ENCODE results near the gene FIZ1.

Gene FIZ1

DNA sequence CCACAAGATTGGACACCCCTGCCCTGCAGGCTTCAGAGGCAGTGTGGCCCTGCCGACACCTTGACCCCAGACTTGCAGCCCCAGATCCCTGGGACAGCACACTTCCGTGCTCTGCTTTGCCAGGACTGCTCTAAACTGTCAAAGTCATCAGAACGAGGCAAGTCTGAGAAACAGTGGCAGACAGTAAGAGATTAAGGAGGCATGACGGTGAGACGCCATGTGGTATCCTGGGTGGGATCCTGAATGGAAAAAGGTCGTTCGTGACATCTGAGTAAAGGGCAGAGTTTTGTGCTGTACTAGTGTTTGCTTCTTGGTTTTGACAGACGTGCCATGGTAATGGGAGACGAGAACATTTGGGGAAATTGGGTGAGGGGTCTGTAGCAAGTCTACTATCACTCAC, 32.5 kb downstream of the FIZ1 start:
- DNase-seq: no peak

DNA sequence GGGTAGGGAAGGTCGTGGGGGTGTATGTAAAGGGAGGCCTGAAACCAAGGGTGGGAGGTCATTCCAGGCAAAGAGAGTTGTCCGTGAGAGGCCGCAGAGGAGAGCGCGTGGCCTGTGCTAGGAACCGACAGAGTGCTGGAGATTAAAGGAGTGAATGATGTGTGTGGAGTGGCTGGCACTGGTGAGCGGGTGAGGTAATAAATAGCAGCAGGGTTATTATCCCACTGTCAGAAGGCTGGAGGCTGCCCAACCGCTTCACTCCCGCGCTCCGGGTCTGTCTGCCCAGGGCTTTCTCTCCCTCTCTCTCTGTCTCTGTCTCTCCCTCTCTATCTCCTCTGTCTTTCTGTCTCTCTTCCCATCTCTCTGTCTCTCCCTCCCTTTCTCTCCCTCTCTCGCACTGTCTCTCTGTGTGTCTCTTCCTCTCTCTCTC, 36.0 kb downstream of the FIZ1 start:
- DNase-seq: peak; percentile 87

DNA sequence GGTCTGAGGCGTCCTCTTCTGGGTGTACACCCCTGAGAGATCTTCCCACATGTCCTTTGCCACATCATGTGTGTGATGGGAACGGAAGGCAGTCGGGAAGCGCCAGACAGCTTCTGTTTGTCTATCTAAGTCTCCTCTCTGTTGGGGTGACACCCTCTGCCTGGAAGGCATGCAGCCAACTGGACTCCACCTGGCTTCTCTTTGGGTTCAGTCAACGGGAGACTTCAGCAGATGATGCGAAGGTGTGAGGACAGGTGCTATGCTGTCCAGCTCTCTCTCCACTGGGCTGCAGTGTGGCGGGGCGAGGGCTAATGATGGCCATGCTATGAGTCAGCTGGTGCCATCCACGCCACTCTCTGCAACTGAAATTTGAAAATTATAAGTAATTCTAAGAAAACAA, 39.6 kb downstream of the FIZ1 start:
- no peak for DNase-seq

DNA sequence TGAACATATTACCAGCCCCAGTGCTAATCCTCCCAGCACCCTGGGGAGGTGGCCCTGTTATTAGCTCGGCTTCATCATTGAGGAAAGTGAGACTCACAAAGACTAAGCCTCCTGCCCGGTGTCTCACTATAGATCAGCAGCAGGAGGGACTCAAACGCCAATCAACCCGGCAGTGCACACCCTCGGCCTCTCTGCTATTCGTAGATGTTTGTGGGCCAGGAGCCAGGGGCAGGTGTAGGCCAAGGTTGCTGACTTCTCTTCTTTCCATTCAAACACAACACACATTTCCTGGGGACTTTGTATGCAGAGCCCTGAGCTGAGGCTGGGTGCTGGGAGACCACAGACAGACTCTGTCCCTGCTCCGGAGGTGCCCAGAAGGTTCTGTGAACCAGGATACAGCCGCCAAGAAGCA, 44.6 kb downstream of the FIZ1 start:
- no peak for DNase-seq

DNA sequence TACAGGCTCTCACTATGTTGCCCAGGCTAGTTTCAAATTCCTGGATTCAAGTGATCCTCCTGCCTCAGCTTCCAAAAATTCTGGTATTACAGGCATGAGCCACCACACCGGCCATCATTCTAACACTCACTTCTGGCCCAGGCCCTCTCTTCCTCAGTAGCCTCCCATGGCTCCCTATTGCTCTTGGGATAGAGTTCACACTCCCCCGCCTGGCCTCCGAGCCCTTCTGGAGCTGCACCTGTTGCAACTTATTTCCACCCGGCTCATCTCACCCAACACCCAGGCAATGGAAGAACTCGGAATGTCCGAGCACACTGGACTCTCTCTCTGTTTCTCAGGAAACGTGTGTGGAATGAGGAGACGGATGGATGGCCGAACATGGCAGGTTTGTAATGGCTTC, 45.0 kb downstream of the FIZ1 start:
- no peak for DNase-seq

DNA sequence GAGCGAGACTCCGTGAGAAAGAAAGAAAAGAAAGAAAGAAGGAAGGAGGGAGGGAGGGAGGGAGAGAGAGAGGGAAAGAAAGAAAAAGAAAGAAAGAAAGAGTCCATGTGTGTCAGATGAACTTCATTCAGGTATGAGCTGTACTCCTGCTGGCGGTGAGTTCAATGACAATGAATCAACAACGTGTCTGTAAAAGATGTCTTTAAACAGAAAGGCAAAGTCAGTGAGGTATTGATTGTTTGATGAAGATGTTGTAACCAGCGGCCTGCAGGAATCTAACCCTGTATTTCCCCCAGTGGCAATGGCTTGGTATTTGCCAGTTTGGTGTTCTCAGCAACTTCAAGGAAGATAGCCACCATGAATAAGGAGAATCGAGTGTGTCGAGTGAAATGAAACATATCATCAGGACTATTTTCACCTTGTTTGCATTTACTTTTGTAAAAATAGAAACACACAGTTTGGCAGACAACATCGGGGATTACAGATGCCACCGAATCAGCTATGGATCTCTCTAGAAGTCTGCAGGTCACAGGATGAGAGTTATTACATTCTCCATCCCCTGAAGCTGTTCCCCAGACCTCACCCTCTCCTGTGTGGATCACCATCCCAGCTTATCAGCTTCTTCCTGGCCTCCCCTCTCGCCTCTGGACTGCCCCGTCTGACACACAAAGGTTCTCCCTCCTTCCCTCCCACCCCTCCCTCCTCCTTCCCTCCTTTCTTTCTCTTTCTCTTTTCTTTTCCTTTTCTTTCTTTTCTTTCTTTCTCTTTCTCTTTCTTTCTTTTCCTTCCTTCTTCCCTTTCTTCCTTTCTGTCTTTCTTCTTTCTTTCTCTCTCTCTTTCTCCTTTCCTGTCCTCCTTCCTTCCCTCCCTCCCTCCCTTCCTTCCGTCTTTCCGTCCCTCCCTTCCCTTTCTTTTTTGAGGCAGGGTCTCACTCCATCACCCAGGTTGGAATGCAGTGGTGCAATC, 45.8 kb downstream of the FIZ1 start:
- DNase-seq: no peak

DNA sequence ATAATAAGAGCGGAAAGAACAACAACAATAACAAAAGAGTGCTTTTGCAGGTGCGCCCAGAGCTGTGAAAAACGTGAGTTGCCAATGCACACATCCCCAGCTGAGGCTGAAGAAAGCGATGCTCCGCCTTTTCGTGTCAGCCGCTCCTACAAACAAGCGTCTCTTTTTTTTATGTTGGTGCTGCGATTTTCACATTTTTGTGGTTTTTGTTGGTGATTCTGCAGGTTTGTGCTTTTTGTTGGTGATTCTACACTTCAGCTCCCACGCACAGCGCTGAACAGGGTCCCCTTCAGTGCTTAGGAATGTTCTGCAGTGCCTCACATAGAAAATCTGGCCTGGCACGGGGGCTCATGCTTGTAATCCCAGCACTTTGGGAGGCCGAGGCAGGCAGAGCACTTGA, 46.7 kb downstream of the FIZ1 start:
- DNase-seq: no peak

DNA sequence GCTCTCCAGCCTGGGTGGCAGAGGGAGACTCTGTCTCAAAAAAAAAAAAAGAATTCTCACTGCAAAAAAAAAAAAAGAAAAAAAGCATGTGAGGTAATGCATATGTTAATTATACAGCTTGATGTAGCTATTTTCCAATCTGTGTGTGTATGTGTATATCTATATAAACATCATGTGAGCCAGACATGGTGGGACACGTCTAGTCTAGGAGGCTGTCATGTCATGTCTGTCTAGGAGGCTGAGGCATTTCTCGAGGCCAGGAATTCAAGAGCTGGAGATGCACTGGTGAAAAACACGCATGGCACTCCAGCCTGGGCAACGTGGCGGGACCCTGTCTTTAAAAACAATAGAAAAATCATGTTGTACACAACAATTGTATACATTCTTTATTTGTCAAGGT, 47.1 kb downstream of the FIZ1 start:
- no peak for DNase-seq

DNA sequence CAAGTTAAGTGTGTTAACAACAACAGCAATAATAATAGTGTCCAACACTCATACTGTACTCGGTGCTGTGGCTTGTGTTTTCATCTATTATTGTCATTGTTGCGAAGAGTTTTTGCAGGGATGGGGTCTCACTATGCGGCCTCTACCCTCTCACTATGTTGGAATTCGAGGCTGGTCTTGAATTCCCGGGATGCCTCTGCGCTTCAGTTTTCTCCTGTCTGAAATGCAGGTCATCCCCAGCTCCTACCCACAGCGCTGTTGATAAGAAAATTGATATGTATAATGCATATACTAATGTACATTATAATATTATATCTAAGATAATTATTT, 49.0 kb downstream of the FIZ1 start:
- DNase-seq: no peak

DNA sequence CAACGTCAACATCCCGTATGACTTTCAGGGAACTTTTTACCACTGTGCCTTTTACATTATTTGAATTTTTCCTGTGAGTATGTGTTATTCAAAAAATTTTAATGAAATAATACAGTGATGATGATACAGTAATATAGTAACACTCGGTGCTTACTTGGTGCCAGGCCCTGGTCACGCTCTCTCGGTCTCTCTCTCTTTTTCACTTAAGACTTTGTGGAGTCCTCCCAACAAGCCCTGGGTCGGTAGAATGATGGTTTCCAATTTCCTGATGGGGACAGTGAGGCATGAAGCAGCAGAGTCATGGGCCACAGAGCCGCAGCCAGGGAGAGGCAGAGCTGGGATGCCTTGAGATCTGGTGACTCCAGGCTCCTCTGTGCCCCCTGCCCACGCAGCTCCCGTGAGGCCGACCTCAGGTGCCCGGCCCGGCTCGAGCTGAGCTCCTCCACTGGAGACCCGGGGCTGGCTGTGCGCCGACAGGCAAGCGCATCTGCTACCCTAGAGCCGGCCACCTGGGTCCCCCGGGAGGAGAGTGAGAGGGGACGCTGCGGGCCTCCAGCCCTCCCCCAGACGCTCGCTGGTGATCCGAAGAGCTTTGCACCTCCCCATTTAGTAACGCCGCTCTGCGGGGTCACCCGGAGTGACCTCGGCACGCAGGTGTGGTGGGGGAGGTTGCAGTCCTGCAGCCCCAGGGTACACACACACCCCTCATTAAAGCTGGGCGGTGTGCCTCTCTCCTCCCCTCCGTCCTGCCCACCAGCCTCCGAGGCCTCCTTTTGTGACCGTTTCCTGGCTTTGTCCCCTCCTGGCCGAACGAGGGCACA, 49.6 kb downstream of the FIZ1 start:
- peak; percentile 72 for DNase-seq

DNA sequence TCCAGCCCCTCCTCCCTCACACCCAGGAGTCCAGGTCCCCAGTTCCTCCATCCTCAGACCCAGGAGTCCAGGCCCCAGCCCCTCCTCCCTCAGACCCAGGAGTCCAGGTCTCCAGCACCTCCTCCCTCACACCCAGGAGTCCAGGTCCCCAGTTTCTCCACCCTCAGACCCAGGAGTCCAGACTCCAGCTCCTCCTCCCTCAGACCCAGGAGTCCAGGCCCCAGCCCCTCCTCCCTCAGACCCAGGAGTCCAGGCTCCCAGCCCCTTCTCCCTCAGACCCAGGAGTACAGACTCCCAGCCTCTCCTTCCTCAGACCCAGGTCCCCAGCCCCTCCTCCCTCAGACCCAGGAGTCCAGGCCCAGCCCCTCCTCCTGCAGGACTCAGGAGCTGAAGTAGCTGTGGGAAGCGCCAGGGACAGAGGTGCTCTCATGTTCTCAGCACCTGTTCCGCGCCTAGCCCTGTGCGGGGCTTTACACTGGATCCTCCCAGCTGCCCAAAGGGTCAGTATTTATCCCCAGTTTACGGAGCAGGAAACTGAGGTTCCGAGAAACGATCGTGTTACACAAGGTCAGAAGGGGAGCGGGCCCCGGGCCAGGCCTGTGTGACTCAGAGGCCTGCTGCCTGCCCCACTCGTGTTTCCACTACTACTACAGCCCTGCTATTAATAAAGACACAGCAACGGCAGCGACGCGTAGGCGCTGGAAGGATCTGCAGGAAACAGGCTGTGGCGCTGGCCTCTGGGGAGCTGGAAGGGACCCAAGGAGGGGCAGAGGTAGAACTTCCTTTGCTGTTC, 52.3 kb downstream of the FIZ1 start:
- DNase-seq: no peak

DNA sequence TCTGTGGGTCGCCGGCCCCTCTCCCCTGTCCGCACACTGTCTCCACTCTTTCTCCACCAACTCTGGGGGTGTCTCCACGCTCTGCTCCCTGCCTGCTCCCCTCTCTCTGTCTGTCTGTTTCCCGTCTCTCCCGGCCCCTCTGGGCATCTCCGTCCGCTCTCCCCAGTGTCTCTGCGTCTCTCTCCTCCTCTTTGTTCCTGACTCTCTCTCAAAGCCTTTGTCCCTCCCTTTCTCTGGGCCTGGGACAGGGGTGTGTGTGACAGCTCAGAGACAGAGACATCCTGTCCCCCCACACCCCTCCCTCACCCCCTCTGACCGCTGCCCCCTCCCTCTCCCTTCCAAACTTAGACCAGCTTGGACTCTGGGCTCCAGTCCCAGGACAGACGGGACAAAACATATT, 53.3 kb downstream of the FIZ1 start:
- DNase-seq: no peak

DNA sequence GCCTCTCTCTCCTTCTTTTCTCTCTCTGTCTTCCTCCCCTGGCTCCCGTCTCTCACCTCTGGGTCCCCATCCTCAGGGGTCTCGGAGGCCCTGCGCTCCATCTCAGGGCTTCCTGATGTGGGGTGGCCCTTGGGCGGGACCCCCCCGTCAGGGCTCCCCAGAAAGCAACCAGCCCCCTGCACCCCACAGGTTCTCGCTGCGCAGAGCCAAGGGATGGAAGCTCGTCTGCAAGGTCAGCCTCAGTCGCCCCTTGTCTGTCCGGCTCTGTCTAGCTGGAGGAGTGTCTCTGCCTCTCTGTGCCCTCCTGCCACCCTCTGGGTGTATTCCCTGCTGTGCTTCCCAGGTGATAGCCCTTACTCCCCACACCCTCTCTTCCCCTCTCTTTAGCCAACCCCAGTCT, 53.9 kb downstream of the FIZ1 start, which contains the start of gene SBK3:
SBK3 (minus strand) TSS at position 101 of the 400 bp plus-strand sequence; CDS start at position 101, 0 bp downstream.
- DNase-seq: no peak

DNA sequence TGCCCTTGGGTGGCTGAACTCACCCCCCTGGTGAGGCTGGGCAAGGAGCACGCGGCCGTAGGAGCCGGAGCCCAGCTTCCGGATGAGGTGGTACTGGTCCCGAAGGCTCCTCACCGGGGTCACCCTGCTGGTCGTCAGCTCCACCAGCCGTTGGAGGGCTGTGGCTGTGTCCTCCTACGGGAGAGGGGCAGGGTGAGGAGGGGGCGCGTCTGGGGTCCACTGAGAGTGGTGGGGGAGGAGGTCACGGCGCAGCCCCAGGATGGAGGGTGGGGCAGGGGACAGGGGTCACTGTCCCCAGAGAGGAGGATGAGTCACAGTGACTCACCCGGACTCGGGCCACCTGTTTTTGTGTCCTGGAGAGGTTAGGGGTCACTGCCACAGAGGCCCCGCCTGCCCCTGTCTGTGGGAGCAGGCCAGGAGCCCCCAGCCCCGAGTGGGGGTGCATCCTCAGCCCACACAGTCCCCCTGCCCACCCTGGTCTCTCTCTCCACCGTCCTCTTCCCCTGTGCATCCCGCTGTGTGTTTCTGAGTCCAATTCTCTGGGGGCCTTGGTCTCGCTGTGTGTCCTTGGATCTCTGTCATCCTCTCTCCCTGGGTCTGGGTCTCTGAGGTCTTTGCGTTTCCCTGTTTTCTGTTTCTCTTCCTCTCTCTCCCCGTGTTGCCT, 54.4 kb downstream of the FIZ1 start:
- no peak for DNase-seq

DNA sequence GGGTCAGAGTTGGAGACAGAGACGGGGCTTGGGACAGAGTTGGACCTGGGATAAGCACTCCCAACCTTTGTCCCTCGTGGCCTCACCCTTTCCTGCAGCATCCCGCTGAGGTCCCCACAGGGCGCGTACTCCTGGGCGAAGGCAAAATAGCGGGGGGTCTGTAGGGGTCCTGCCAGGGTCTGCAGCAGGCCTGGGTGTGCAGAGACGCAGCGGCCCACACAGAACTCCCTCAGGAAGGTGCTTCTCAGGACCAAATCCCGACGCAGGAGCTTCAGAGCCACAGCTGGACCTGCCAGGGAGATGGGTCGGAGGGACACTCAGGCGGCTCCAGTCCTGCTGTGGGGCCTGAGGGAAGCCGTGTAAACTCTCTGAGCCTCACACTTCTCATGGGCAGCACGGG, 55.3 kb downstream of the FIZ1 start:
- no peak for DNase-seq

DNA sequence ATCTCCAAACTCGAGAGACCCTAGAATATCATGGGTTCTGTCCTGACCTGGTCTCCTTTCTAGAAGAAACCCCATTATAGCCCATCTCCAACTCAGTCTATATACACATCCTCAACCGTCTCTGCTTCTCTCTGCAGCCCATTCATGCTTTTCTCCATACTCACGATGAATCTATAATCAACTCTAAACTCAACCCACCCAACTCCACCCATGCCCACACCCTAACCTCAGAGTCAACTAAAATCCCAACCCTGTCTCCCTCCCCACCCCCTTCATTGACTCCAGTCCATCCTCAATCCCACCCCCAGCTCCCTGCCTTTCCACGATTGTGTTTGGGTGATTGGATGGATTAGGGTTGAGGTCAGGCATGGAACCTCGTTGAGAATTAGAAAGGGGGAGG, 55.8 kb downstream of the FIZ1 start:
- DNase-seq: no peak

DNA sequence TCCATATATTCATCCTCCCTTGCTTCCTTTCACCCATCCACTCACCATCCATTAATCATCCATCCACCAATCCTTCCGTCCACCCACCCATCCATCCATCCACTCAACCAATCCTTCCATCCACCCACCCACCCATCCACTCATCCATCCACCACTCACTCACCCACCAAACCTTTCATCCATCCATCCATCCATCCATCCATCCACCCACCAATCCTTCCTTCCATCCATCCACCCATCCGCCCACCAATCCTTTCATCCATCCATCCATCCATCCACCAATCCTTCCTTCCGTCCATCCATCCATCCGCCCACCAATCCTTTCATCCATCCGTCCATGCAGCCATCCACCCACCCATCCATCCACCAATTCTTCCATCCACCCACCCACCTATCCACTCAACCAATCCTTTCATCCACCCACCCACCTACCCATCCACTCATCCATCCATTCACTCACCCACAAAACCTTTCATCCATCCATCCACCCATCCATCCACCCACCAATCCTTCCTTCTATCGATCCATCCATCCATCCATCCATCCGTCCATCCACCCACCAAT, 56.9 kb downstream of the FIZ1 start:
- DNase-seq: no peak

Data from NCI-H2227 treated with DMSO at 0.1 percent for 48 hours (cell line).